KMS-11 (cell line): ENCODE results near the gene NDST4.
"Not testable (repeated sequence)": the region's sequence is repeated elsewhere in the genome, so short reads cannot be mapped to it uniquely, and the experiment has no call there.

Experiments
- H2AFZ ChIP-seq: fragments of 200-600 bp; sonication (generic); 2 replicates; pipeline ENCODE4 v1.6.1; 2016; ENCODE audit warnings: antibody characterized with exemption, mixed run types, low read depth
- H3K27ac ChIP-seq: fragments of 200-600 bp; sonication (generic); 2 replicates; pipeline ENCODE4 v1.6.1; 2016; ENCODE audit warnings: mild to moderate bottlenecking, mixed run types
- H3K27me3 ChIP-seq: fragments of 200-600 bp; sonication (generic); 2 replicates; pipeline ENCODE4 v1.6.1; 2017; ENCODE audit warnings: mild to moderate bottlenecking, low read depth, mixed run types, moderate library complexity; ENCODE audit not compliant: insufficient read depth
- H3K36me3 ChIP-seq: fragments of 200-600 bp; sonication (generic); 2 replicates; pipeline ENCODE4 v1.6.1; 2017; ENCODE audit warnings: mild to moderate bottlenecking, mixed run types; ENCODE audit not compliant: insufficient read depth
- H3K4me1 ChIP-seq: fragments of 200-600 bp; sonication (generic); 2 replicates; pipeline ENCODE4 v1.6.1; 2016; ENCODE audit warnings: mild to moderate bottlenecking, low read depth, mixed run types; ENCODE audit not compliant: poor library complexity, severe bottlenecking
- H3K4me2 ChIP-seq: fragments of 200-600 bp; sonication (generic); 2 replicates; pipeline ENCODE4 v1.7.0; 2016; ENCODE audit warnings: mild to moderate bottlenecking, mixed run types
- H3K4me3 ChIP-seq: fragments of 200-600 bp; sonication (generic); IDR thresholded peaks from 2 replicates; pipeline ENCODE4 v1.6.1; 2017; ENCODE audit warnings: low read depth, low read length, mixed read lengths; ENCODE audit not compliant: insufficient read depth
- H3K79me2 ChIP-seq: fragments of 200-600 bp; sonication (generic); 2 replicates; pipeline ENCODE4 v1.6.1; 2016; ENCODE audit warnings: low read depth, mixed run types; ENCODE audit not compliant: insufficient read depth
- H3K9ac ChIP-seq: fragments of 200-600 bp; sonication (generic); 2 replicates; pipeline ENCODE4 v1.6.1; 2016; ENCODE audit warnings: mild to moderate bottlenecking, mixed run types
- H4K20me1 ChIP-seq: fragments of 200-600 bp; sonication (generic); 2 replicates; pipeline ENCODE4 v1.6.1; 2016; ENCODE audit warnings: mild to moderate bottlenecking, mixed run types; ENCODE audit not compliant: insufficient read depth
- TF ChIP-seq, protein P1 (sequence below): fragments of 200-600 bp; sonication (generic); conservative IDR thresholded peaks from 2 replicates; pipeline ENCODE4 v1.6.1; 2017; ENCODE audit warnings: low read depth, mild to moderate bottlenecking, antibody characterized with exemption, low read length, moderate library complexity, mixed read lengths

Gene NDST4

DNA sequence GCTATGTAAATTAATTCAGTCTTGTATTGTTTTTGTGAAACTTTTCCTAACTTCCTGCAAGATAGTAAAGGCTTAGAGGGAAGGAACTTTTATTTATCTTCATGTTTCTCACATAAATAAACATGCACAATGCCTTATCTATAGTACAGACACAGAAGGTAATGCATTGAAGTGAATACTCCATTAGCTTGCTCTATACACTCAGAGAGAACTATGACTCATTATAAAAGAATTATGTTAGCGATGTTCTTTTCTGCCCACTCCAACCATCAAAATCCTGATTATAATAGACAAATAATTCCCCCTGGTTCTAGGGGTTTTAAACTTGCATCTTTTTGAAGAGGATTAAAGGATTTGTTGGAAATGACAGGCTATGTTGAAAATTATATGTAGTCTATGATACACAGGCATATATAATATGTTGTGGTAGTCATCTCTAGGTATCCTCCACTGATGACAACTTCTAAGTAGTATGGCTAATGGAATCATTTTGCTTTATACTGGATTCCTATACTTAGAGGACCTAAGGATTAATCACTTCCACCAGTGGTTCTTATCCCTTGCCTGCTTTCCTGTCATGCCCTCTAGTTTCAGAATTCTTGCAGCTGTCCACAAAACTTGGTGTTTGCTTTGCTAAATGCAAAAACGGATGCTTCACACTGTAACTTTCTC, 115.7 kb downstream of the NDST4 start:
- Histone ChIP-seq H3K4me2 (no peak overlapping the region), H3K27ac (no peak overlapping the region), H3K36me3 (no peaks in the 10 kb centered on the region), H3K9ac (no peak overlapping the region), H3K27me3 (no peaks in the 10 kb centered on the region), H3K4me3 (no peak overlapping the region), H2AFZ (no peak overlapping the region), H4K20me1 (no peaks in the 10 kb centered on the region), H3K79me2 (no peaks in the 10 kb centered on the region), H3K4me1 (no peaks in the 10 kb centered on the region)
- TF ChIP-seq, protein P1, sequence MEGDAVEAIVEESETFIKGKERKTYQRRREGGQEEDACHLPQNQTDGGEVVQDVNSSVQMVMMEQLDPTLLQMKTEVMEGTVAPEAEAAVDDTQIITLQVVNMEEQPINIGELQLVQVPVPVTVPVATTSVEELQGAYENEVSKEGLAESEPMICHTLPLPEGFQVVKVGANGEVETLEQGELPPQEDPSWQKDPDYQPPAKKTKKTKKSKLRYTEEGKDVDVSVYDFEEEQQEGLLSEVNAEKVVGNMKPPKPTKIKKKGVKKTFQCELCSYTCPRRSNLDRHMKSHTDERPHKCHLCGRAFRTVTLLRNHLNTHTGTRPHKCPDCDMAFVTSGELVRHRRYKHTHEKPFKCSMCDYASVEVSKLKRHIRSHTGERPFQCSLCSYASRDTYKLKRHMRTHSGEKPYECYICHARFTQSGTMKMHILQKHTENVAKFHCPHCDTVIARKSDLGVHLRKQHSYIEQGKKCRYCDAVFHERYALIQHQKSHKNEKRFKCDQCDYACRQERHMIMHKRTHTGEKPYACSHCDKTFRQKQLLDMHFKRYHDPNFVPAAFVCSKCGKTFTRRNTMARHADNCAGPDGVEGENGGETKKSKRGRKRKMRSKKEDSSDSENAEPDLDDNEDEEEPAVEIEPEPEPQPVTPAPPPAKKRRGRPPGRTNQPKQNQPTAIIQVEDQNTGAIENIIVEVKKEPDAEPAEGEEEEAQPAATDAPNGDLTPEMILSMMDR, result no peak

DNA sequence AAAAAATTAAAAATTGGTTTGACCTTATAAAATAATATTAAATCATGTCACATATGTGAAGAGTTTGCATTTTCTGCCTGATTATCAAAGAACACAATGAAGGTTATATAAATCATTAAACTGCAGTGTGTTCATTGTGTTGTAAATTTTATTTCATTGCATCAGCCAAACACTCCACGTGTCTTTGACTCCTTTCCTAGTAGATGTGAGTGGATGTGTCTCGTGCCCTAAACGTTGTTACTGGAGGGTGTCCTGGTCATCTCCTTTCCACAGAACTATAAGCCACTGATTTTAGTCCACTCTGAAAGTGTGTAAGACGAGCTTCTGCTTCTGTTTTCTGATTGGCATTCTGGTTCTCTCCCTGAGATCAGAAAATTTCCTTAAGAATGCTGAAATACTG, 127.3 kb downstream of the NDST4 start:
- Histone ChIP-seq H3K27ac (no peak overlapping the region), H4K20me1 (no peaks in the 10 kb centered on the region), H2AFZ (no peak overlapping the region), H3K4me1 (no peaks in the 10 kb centered on the region), H3K9ac (no peak overlapping the region), H3K4me3 (no peak overlapping the region), H3K36me3 (no peaks in the 10 kb centered on the region), H3K4me2 (no peak overlapping the region), H3K27me3 (no peaks in the 10 kb centered on the region), H3K79me2 (no peaks in the 10 kb centered on the region)
- TF ChIP-seq, protein P1, result no peak

DNA sequence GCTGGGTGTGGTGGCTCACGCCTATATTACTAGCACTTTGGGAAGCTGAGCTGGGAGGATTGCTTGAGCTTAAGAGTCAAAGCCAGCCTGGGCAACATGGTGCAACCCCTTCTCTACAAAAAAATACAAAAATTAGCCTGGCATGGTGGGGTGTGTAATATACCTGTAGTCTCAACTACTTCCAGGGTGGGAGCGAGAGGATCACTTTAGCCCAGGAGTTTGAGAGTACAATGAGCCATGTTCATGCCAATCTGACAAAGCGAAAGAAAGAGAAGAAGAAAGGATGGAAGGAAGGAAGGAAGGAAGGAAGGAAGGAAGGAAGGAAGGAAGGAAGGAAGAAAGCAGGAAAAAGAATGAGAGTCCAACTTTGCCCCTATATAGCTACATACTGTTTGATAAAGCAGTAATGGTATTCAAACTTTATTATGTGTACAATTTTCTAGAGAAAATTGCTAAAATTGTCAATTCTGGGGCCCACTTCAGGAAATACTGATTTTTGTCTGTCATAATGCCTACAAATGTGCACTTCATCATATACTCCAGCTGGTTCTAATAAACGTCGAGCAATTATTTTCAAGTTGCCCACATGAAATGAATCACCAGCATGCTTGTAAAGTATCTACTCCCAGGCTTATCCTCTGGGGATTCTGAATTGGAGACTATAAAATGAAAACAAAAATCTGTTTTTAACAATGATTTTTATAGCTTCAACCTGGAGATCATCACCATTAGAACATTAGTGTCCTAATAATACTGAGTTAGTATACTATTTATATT, 132.3 kb downstream of the NDST4 start:
- Histone ChIP-seq H3K27me3 (no peaks in the 10 kb centered on the region), H3K4me1 (no peaks in the 10 kb centered on the region), H2AFZ (no peak overlapping the region), H3K4me3 (no peak overlapping the region), H4K20me1 (no peaks in the 10 kb centered on the region), H3K9ac (no peak overlapping the region), H3K36me3 (no peaks in the 10 kb centered on the region), H3K4me2 (no peak overlapping the region), H3K27ac (no peak overlapping the region), H3K79me2 (no peaks in the 10 kb centered on the region)
- TF ChIP-seq, protein P1, result no peak

DNA sequence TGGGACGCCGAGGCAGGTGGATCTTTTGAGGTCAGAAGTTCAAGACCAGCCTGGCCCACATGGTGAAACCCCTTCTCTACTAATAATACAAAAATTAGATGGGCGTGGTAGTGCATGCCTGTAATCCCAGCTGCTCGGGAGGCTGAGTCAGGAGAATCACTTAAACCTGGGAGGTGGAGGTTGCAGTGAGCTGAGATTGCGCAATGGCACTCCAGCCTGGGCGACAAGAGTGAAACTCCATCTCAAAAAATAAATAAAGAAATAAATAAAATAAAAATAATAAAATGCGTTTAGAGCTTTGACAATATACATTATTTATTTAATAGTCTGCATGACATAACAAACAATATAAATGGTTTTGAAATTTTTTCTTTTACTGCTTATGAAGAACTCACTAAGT, 133.0 kb downstream of the NDST4 start:
- not testable (repeated sequence) for H3K79me2 ChIP-seq, H3K27me3 ChIP-seq, H3K27ac ChIP-seq, H2AFZ ChIP-seq, H4K20me1 ChIP-seq, H3K36me3 ChIP-seq, H3K9ac ChIP-seq, H3K4me2 ChIP-seq, H3K4me3 ChIP-seq, H3K4me1 ChIP-seq

DNA sequence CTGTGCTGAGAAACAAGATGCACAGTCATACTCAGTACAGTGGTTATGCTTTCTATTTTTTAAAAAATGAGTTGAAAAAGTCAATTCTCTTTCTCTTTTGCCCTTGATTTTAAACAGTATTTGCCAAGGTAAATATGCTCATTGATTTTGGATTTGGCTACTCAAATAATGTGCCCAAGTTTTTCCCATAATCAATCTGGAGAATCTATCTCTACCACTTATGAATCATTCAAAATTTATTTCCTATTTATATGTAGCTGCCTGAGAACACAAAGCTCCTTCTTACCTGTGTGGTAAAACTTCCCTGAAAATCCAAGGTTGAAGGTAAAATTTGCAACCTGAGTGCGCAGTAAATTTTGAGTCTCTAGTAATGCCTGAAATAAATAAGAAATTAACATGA, 136.5 kb downstream of the NDST4 start:
- no peak overlapping the region for H3K4me3 ChIP-seq
- no peak overlapping the region for H3K9ac ChIP-seq
- no peaks in the 10 kb centered on the region for H4K20me1 ChIP-seq
- no peaks in the 10 kb centered on the region for H3K4me1 ChIP-seq
- H3K27me3 ChIP-seq, result no peaks in the 10 kb centered on the region
- no peak overlapping the region for H3K27ac ChIP-seq
- no peaks in the 10 kb centered on the region for H3K79me2 ChIP-seq
- no peak overlapping the region for H3K4me2 ChIP-seq
- TF ChIP-seq, protein P1, result no peak
- no peaks in the 10 kb centered on the region for H3K36me3 ChIP-seq
- no peak overlapping the region for H2AFZ ChIP-seq
